ENCODE data around the gene TAS2R14.

DNA sequence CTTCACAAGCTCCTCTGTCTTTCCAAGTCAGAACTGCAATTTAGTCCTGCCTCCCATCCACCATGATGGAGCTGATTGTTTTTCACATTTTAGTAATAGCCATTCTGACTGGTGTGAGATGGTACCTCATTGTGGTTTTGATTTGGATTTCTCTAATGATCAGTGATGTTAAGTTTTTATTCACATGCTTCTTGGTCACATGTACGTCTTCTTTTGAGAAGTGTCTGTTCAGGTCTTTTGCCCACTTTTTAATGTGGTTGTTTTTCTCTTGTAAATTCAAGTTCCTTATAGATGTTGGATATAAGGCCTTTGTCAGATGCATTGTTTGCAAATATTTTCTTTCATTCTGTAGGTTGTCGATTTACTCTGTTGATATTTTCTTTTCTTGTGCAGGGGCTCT lies 4.1 kb upstream of the TAS2R14 start:
- TF ChIP-seq SUZ12 (IDR thresholded peaks at IDR 0.05; ENCODE audit: extremely low read depth, insufficient read depth, insufficient read length) = no peak
- TF ChIP-seq YY1 (IDR thresholded peaks at IDR 0.05; ENCODE audit: insufficient read depth, insufficient read length) = no peak
- TF ChIP-seq ZNF274 (IDR thresholded peaks at IDR 0.05; ENCODE audit: low read depth, low read length) = no peak
